HEK293 (cell line): ENCODE results near the gene TCP11.

Source experiments
- CTCF ChIA-PET: fragments of 350-600 bp; formaldehyde crosslinking; extraction: SDS; loops from one replicate; lab custom pipeline; 2021; ENCODE audit warnings: antibody characterized with exemption; lab: Yijun Ruan, JAX
- POLR2A ChIA-PET: fragments of 300-600 bp; formaldehyde crosslinking; extraction: SDS; loops from one replicate; lab custom pipeline; 2020; ENCODE audit warnings: antibody characterized with exemption, inconsistent platforms; lab: Yijun Ruan, JAX
- H3K27ac ChIP-seq: fragments of 200-500 bp; sonication (Bioruptor generic); 2 replicates; pipeline ENCODE4 v1.5.1; 2014; ENCODE audit warnings: low read depth, low read length, control low read depth, inconsistent platforms; ENCODE audit errors: extremely low read depth
- H3K36me3 ChIP-seq, 2 experiments: fragments of 200-500 bp in 1 of 2; sonication (Bioruptor generic) in 1 of 2; 1 replicate in 1 of 2; 2 replicates in 1 of 2; pipeline ENCODE4 v1.5.1; 2014 to 2017; ENCODE audit warnings: inconsistent platforms in 2 of 2, low read length in 2 of 2; ENCODE audit not compliant: control insufficient read depth in 2 of 2, insufficient read depth in 1 of 2
- H3K4me1 ChIP-seq: fragments of 200-500 bp; sonication (Bioruptor generic); 2 replicates; pipeline ENCODE4 v1.5.1; 2014; ENCODE audit warnings: mild to moderate bottlenecking, low read length, inconsistent platforms; ENCODE audit not compliant: control insufficient read depth, insufficient read depth
- H3K4me3 ChIP-seq: 2 replicates; pipeline ENCODE4 v1.5.1; 2011; ENCODE audit warnings: low read depth, mild to moderate bottlenecking, control low read depth, low read length, moderate library complexity
- H3K9me3 ChIP-seq: fragments of 200-500 bp; sonication (Bioruptor generic); 2 replicates; pipeline ENCODE4 v1.5.1; 2014; ENCODE audit warnings: low read depth, low read length, inconsistent platforms; ENCODE audit not compliant: control insufficient read depth, insufficient read depth
- EGR2 ChIP-seq: fragments of 450-650 bp; formaldehyde crosslinking; IDR thresholded peaks from 2 replicates; pipeline ENCODE4 v1.5.1; 2016; ENCODE audit warnings: low read depth, missing biosample characterization, missing genetic modification characterization
- HOXC10 ChIP-seq: sonication (generic); formaldehyde crosslinking; IDR thresholded peaks from 2 replicates; pipeline ENCODE4 v1.8.1; 2023; ENCODE audit warnings: mild to moderate bottlenecking, missing genetic modification reagents
- IKZF3 ChIP-seq: fragments of 450-650 bp; IDR thresholded peaks from 2 replicates; pipeline ENCODE4 v1.5.0; 2018; ENCODE audit warnings: missing biosample characterization, mild to moderate bottlenecking, missing genetic modification characterization, moderate library complexity
- KLF10 ChIP-seq: fragments of 450-650 bp; IDR thresholded peaks from 2 replicates; pipeline ENCODE4 v1.5.1; 2018; ENCODE audit warnings: missing biosample characterization, mild to moderate bottlenecking, missing genetic modification characterization
- MZF1 ChIP-seq: fragments of 450-650 bp; formaldehyde crosslinking; IDR thresholded peaks from 2 replicates; pipeline ENCODE4 v1.5.1; 2017; ENCODE audit warnings: missing biosample characterization, missing genetic modification characterization, borderline replicate concordance
- PRDM1 ChIP-seq: fragments of 450-650 bp; formaldehyde crosslinking; IDR thresholded peaks from 2 replicates; pipeline ENCODE4; 2016; ENCODE audit warnings: missing biosample characterization, missing genetic modification characterization
- ZBTB17 ChIP-seq: fragments of 450-650 bp; formaldehyde crosslinking; IDR thresholded peaks from 2 replicates; pipeline ENCODE4 v1.5.1; 2016; ENCODE audit warnings: missing biosample characterization, missing genetic modification characterization
- ZBTB21 ChIP-seq: fragments of 450-650 bp; formaldehyde crosslinking; IDR thresholded peaks from 2 replicates; pipeline ENCODE4 v1.5.1; 2017; ENCODE audit warnings: missing biosample characterization, missing genetic modification characterization
- ZNF133 ChIP-seq: fragments of 450-650 bp; formaldehyde crosslinking; IDR thresholded peaks from 2 replicates; pipeline ENCODE4 v1.5.1; 2016; ENCODE audit warnings: missing biosample characterization, missing genetic modification characterization
- ZNF19 ChIP-seq: fragments of 450-650 bp; formaldehyde crosslinking; IDR thresholded peaks from 2 replicates; pipeline ENCODE4; 2016; ENCODE audit warnings: missing biosample characterization, missing genetic modification characterization, low read depth
- ZNF202 ChIP-seq: fragments of 450-650 bp; formaldehyde crosslinking; IDR thresholded peaks from 2 replicates; pipeline ENCODE4 v1.5.1; 2016; ENCODE audit warnings: missing biosample characterization, missing genetic modification characterization, borderline replicate concordance
- ZNF394 ChIP-seq: fragments of 450-650 bp; formaldehyde crosslinking; IDR thresholded peaks from 2 replicates; pipeline ENCODE4 v1.5.1; 2016; ENCODE audit warnings: missing biosample characterization, missing genetic modification characterization, mild to moderate bottlenecking, moderate library complexity, borderline replicate concordance
- ZNF521 ChIP-seq: fragments of 450-650 bp; formaldehyde crosslinking; IDR thresholded peaks from 2 replicates; pipeline ENCODE4 v1.5.1; 2017; ENCODE audit warnings: missing biosample characterization, mild to moderate bottlenecking, missing genetic modification characterization
- ZNF529 ChIP-seq: fragments of 450-650 bp; formaldehyde crosslinking; IDR thresholded peaks from 2 replicates; pipeline ENCODE4 v1.5.1; 2017; ENCODE audit warnings: missing genetic modification characterization, missing biosample characterization; ENCODE audit not compliant: insufficient replicate concordance
- ZNF544 ChIP-seq: fragments of 450-650 bp; formaldehyde crosslinking; IDR thresholded peaks from 2 replicates; pipeline ENCODE4 v1.5.0; 2017; ENCODE audit warnings: missing biosample characterization, missing genetic modification characterization
- ZNF558 ChIP-seq: fragments of 450-650 bp; formaldehyde crosslinking; IDR thresholded peaks from 2 replicates; pipeline ENCODE4 v1.5.1; 2016; ENCODE audit warnings: missing biosample characterization, missing genetic modification characterization
- ZNF621 ChIP-seq: fragments of 450-650 bp; formaldehyde crosslinking; IDR thresholded peaks from 2 replicates; pipeline ENCODE4 v1.5.1; 2017; ENCODE audit warnings: missing biosample characterization, missing genetic modification characterization
- ZNF677 ChIP-seq: fragments of 450-650 bp; IDR thresholded peaks from 2 replicates; pipeline ENCODE4 v1.5.0; 2018; ENCODE audit warnings: missing biosample characterization, mild to moderate bottlenecking, missing genetic modification characterization, moderate library complexity
- ZNF701 ChIP-seq: fragments of 450-650 bp; formaldehyde crosslinking; IDR thresholded peaks from 2 replicates; pipeline ENCODE4 v1.5.1; 2016; ENCODE audit warnings: missing biosample characterization, missing genetic modification characterization
- ZNF747 ChIP-seq: fragments of 450-650 bp; formaldehyde crosslinking; IDR thresholded peaks from 2 replicates; pipeline ENCODE4 v1.5.1; 2016; ENCODE audit warnings: missing biosample characterization, missing genetic modification characterization
- ZNF76 ChIP-seq: fragments of 450-650 bp; formaldehyde crosslinking; IDR thresholded peaks from 2 replicates; pipeline ENCODE4; 2016; ENCODE audit warnings: low read depth, missing biosample characterization, missing genetic modification characterization, borderline replicate concordance
- ZNF768 ChIP-seq: fragments of 450-650 bp; formaldehyde crosslinking; IDR thresholded peaks from 2 replicates; pipeline ENCODE4 v1.5.1; 2018; ENCODE audit warnings: missing biosample characterization, mild to moderate bottlenecking, missing genetic modification characterization
- ZNF830 ChIP-seq: fragments of 450-650 bp; IDR thresholded peaks from 2 replicates; pipeline ENCODE4 v1.5.0; 2018; ENCODE audit warnings: missing biosample characterization, missing genetic modification characterization, low read depth, mild to moderate bottlenecking, moderate library complexity
- TF ChIP-seq, protein P1 (sequence below): fragments of 450-650 bp; formaldehyde crosslinking; IDR thresholded peaks from 2 replicates; pipeline ENCODE4 v1.5.1; 2016; ENCODE audit warnings: missing biosample characterization, missing genetic modification characterization
- TF ChIP-seq, protein P2 (sequence below): fragments of 450-650 bp; formaldehyde crosslinking; IDR thresholded peaks from 2 replicates; pipeline ENCODE4 v1.5.1; 2016; ENCODE audit warnings: missing biosample characterization, missing genetic modification characterization
- TF ChIP-seq, protein P3 (sequence below): fragments of 450-650 bp; formaldehyde crosslinking; IDR thresholded peaks from 2 replicates; pipeline ENCODE4 v1.5.1; 2016; ENCODE audit warnings: missing biosample characterization, missing genetic modification characterization

The TCP11 gene

DNA sequence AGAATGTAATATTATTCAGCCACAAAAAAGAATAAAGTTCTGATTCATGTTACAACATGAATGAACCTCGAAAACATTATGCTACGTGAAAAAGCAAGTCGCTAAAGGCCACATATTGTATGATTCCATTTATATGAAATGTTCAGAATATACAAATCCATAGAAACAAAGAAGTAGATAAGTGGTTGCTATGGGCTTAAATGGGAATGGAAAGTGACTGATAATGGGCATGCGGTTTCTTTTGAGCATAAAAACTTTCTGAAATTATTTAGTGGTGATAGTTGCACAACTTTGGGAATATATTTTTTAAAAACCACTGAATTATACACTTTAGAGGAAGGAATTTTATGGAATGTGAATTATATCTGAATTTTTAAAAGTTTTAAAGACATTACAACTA is 33.4 kb upstream of the TCP11 start:
- POLR2A ChIA-PET: no interaction called here
- Histone ChIP-seq H3K27ac (no peak overlapping the region), H3K36me3 (no peaks in the 10 kb centered on the region)
- no peak for TF ChIP-seq ZNF544 (tag by site-specific recombination)
- TF ChIP-seq EGR2: no peak
- no peak for TF ChIP-seq ZNF76 (tag by site-specific recombination)
- TF ChIP-seq PRDM1 (tag by site-specific recombination): no peak
- no peak for TF ChIP-seq ZNF529
- no peak for TF ChIP-seq MZF1 (tag by site-specific recombination)
- TF ChIP-seq HOXC10 (CRISPR knock-in tag): no peak
- no peak for TF ChIP-seq ZNF394 (tag by site-specific recombination)
- TF ChIP-seq KLF10 (tag by site-specific recombination): no peak
- no peak for TF ChIP-seq ZNF521 (tag by site-specific recombination)
- TF ChIP-seq, protein P1, sequence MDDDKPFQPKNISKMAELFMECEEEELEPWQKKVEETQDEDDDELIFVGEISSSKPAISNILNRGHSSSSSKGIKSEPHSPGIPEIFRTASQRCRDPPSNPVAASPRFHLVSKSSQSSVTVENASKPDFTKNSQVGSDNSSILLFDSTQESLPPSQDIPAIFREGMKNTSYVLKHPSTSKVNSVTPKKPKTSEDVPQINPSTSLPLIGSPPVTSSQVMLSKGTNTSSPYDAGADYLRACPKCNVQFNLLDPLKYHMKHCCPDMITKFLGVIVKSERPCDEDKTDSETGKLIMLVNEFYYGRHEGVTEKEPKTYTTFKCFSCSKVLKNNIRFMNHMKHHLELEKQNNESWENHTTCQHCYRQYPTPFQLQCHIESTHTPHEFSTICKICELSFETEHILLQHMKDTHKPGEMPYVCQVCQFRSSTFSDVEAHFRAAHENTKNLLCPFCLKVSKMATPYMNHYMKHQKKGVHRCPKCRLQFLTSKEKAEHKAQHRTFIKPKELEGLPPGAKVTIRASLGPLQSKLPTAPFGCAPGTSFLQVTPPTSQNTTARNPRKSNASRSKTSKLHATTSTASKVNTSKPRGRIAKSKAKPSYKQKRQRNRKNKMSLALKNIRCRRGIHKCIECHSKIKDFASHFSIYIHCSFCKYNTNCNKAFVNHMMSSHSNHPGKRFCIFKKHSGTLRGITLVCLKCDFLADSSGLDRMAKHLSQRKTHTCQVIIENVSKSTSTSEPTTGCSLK (tag by site-specific recombination): no peak
- TF ChIP-seq ZNF768: no peak
- no peak for TF ChIP-seq ZNF19
- no peak for TF ChIP-seq ZNF621
- no peak for TF ChIP-seq ZNF133 (tag by site-specific recombination)
- TF ChIP-seq, all 188 proteins: peak for 0
- CTCF ChIA-PET: interaction anchor here (0.6 to 1.9 kb wide), 3 partner anchors 35 to 524 kb away, joined by 3 to 5 read pairs (median 3); no protein-coding TSS in a partner anchor
- Histone ChIP-seq H3K4me1 (no peaks in the 10 kb centered on the region), H3K9me3 (no peaks in the 10 kb centered on the region), H3K4me3 (no peak overlapping the region)

DNA sequence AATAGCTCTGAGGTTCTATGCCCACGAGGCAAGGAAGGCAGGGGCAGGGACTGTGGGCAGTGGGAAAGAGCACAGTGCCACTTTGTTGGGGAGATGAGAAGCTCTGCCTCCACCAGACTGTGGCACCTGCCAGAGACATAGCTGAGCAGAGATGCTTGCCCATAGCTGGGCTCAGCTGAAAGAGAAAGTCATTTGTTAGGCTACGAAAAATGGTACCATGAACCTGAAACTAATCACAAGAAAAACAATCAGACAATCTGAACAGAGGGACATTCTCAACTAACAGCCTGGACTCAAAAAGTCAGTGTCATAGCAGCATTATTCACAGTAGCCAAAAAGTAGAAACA is 32.9 kb upstream of the TCP11 start:
- POLR2A ChIA-PET: no interaction called here
- no peak overlapping the region for H3K27ac ChIP-seq
- CTCF ChIA-PET: interaction anchor here (1.9 kb wide), 1 partner anchor 34 kb away, joined by 5 read pairs; no protein-coding TSS in a partner anchor
- no peaks in the 10 kb centered on the region for H3K9me3 ChIP-seq
- no peak overlapping the region for H3K4me3 ChIP-seq
- H3K36me3 ChIP-seq: no peaks in the 10 kb centered on the region
- no peaks in the 10 kb centered on the region for H3K4me1 ChIP-seq
- TF ChIP-seq ZNF558 (no peak), ZBTB17 (tag by site-specific recombination) (no peak), ZNF747 (tag by site-specific recombination) (no peak), ZNF677 (no peak), PRDM1 (tag by site-specific recombination) (no peak), ZBTB21 (tag by site-specific recombination) (no peak), ZNF830 (tag by site-specific recombination) (no peak), IKZF3 (tag by site-specific recombination) (no peak), ZNF701 (tag by site-specific recombination) (no peak), ZNF202 (tag by site-specific recombination) (no peak)
- TF ChIP-seq, protein P1 (tag by site-specific recombination): no peak
- TF ChIP-seq, protein P2, sequence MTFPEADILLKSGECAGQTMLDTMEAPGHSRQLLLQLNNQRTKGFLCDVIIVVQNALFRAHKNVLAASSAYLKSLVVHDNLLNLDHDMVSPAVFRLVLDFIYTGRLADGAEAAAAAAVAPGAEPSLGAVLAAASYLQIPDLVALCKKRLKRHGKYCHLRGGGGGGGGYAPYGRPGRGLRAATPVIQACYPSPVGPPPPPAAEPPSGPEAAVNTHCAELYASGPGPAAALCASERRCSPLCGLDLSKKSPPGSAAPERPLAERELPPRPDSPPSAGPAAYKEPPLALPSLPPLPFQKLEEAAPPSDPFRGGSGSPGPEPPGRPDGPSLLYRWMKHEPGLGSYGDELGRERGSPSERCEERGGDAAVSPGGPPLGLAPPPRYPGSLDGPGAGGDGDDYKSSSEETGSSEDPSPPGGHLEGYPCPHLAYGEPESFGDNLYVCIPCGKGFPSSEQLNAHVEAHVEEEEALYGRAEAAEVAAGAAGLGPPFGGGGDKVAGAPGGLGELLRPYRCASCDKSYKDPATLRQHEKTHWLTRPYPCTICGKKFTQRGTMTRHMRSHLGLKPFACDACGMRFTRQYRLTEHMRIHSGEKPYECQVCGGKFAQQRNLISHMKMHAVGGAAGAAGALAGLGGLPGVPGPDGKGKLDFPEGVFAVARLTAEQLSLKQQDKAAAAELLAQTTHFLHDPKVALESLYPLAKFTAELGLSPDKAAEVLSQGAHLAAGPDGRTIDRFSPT (tag by site-specific recombination): no peak
- TF ChIP-seq, protein P3, sequence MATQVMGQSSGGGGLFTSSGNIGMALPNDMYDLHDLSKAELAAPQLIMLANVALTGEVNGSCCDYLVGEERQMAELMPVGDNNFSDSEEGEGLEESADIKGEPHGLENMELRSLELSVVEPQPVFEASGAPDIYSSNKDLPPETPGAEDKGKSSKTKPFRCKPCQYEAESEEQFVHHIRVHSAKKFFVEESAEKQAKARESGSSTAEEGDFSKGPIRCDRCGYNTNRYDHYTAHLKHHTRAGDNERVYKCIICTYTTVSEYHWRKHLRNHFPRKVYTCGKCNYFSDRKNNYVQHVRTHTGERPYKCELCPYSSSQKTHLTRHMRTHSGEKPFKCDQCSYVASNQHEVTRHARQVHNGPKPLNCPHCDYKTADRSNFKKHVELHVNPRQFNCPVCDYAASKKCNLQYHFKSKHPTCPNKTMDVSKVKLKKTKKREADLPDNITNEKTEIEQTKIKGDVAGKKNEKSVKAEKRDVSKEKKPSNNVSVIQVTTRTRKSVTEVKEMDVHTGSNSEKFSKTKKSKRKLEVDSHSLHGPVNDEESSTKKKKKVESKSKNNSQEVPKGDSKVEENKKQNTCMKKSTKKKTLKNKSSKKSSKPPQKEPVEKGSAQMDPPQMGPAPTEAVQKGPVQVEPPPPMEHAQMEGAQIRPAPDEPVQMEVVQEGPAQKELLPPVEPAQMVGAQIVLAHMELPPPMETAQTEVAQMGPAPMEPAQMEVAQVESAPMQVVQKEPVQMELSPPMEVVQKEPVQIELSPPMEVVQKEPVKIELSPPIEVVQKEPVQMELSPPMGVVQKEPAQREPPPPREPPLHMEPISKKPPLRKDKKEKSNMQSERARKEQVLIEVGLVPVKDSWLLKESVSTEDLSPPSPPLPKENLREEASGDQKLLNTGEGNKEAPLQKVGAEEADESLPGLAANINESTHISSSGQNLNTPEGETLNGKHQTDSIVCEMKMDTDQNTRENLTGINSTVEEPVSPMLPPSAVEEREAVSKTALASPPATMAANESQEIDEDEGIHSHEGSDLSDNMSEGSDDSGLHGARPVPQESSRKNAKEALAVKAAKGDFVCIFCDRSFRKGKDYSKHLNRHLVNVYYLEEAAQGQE (tag by site-specific recombination): no peak
